Skeletal muscle satellite cell (primary cell): ENCODE data around the gene NFE2L2.
"Not testable (repeated sequence)": the region's sequence is repeated elsewhere in the genome, so short reads cannot be mapped to it uniquely, and the experiment has no call there.

Experiments
- H3K27me3 ChIP-seq: 2 replicates; pipeline ENCODE4 v1.7.0; 2013; ENCODE audit warnings: low read length; ENCODE audit not compliant: control insufficient read depth, insufficient read depth
- H3K36me3 ChIP-seq: 2 replicates; pipeline ENCODE4 v1.7.0; 2013; ENCODE audit warnings: mild to moderate bottlenecking, control low read depth, low read length; ENCODE audit not compliant: insufficient read depth
- H3K4me1 ChIP-seq: 2 replicates; pipeline ENCODE4 v1.7.0; 2013; ENCODE audit warnings: low read length; ENCODE audit not compliant: control insufficient read depth, insufficient read depth
- H3K4me2 ChIP-seq: 2 replicates; pipeline ENCODE4 v1.7.0; 2013; ENCODE audit warnings: mild to moderate bottlenecking, low read length
- H3K4me3 ChIP-seq: 2 replicates; pipeline ENCODE4 v1.7.0; 2013; ENCODE audit warnings: low read length
- H3K9ac ChIP-seq: 2 replicates; pipeline ENCODE4 v1.7.0; 2013; ENCODE audit warnings: mild to moderate bottlenecking, low read depth, low read length, moderate library complexity
- H3K9me3 ChIP-seq: replicated peaks from 2 replicates; pipeline ENCODE4 v1.7.0; 2013; ENCODE audit warnings: mild to moderate bottlenecking, control low read depth, low read length

The NFE2L2 gene

GRCh38 chr2:177211169-177211568 is 53.4 kb downstream of the NFE2L2 start:
- peak overlapping the region; percentile 96 for H3K9ac ChIP-seq
- peak overlapping the region; percentile 82 for H3K4me2 ChIP-seq
- peak overlapping the region; percentile 77 for H3K4me3 ChIP-seq
- no peaks in the 10 kb centered on the region for H3K9me3 ChIP-seq
- peaks cover 21% of the 10 kb centered on the region for H3K4me1 ChIP-seq
- H3K27me3 ChIP-seq = no peaks in the 10 kb centered on the region
- H3K36me3 ChIP-seq = peaks cover 16% of the 10 kb centered on the region

GRCh38 chr2:177207101-177207500 is 57.4 kb downstream of the NFE2L2 start:
- Histone ChIP-seq H3K9ac (no peak overlapping the region), H3K36me3 (no peaks in the 10 kb centered on the region), H3K4me2 (no peak overlapping the region), H3K9me3 (no peaks in the 10 kb centered on the region), H3K27me3 (no peaks in the 10 kb centered on the region), H3K4me1 (peaks cover 11% of the 10 kb centered on the region), H3K4me3 (no peak overlapping the region)

- Histone ChIP-seq H3K9ac (no peak overlapping the region), H3K36me3 (no peaks in the 10 kb centered on the region), H3K4me2 (no peak overlapping the region), H3K27me3 (no peaks in the 10 kb centered on the region), H3K9me3 (no peaks in the 10 kb centered on the region), H3K4me1 (no peaks in the 10 kb centered on the region), H3K4me3 (no peak overlapping the region)
Observed at GRCh38 chr2:177204417-177204816, 60.1 kb downstream of the NFE2L2 start.

GRCh38 chr2:177201919-177202346 is 62.6 kb downstream of the NFE2L2 start:
- no peaks in the 10 kb centered on the region for H3K9me3 ChIP-seq
- no peaks in the 10 kb centered on the region for H3K4me1 ChIP-seq
- no peaks in the 10 kb centered on the region for H3K27me3 ChIP-seq
- H3K4me3 ChIP-seq = no peak overlapping the region
- no peak overlapping the region for H3K9ac ChIP-seq
- H3K4me2 ChIP-seq = no peak overlapping the region
- no peaks in the 10 kb centered on the region for H3K36me3 ChIP-seq

GRCh38 chr2:177200419-177200818 is 64.1 kb downstream of the NFE2L2 start:
- not testable (repeated sequence) for H3K4me3 ChIP-seq, H3K36me3 ChIP-seq, H3K4me2 ChIP-seq, H3K4me1 ChIP-seq, H3K9ac ChIP-seq, H3K9me3 ChIP-seq, H3K27me3 ChIP-seq

- no peak overlapping the region for H3K4me3 ChIP-seq
- no peak overlapping the region for H3K9ac ChIP-seq
- no peaks in the 10 kb centered on the region for H3K9me3 ChIP-seq
- H3K4me1 ChIP-seq = no peaks in the 10 kb centered on the region
- H3K36me3 ChIP-seq = no peaks in the 10 kb centered on the region
- no peak overlapping the region for H3K4me2 ChIP-seq
- H3K27me3 ChIP-seq = no peaks in the 10 kb centered on the region
Observed at GRCh38 chr2:177195194-177195593, 69.3 kb downstream of the NFE2L2 start.

- Histone ChIP-seq H3K9me3 (no peaks in the 10 kb centered on the region), H3K4me3 (no peak overlapping the region), H3K4me2 (no peak overlapping the region), H3K4me1 (no peaks in the 10 kb centered on the region), H3K9ac (no peak overlapping the region), H3K27me3 (no peaks in the 10 kb centered on the region), H3K36me3 (no peaks in the 10 kb centered on the region)
Observed at GRCh38 chr2:177193240-177193639, 71.3 kb downstream of the NFE2L2 start.

- Histone ChIP-seq H3K9me3 (no peaks in the 10 kb centered on the region), H3K9ac (no peak overlapping the region), H3K4me1 (peaks cover 2% of the 10 kb centered on the region), H3K4me2 (no peak overlapping the region), H3K36me3 (no peaks in the 10 kb centered on the region), H3K27me3 (no peaks in the 10 kb centered on the region), H3K4me3 (no peak overlapping the region)
Observed at GRCh38 chr2:177192788-177193187, 71.7 kb downstream of the NFE2L2 start.

GRCh38 chr2:177190941-177191340 is 73.6 kb downstream of the NFE2L2 start:
- H3K36me3 ChIP-seq = no peaks in the 10 kb centered on the region

GRCh38 chr2:177188482-177189469 is 75.8 kb downstream of the NFE2L2 start:
- H3K4me1 ChIP-seq = peaks cover 9% of the 10 kb centered on the region
- no peaks in the 10 kb centered on the region for H3K36me3 ChIP-seq
- H3K4me3 ChIP-seq = no peak overlapping the region
- H3K9me3 ChIP-seq = no peaks in the 10 kb centered on the region
- no peak overlapping the region for H3K9ac ChIP-seq
- H3K27me3 ChIP-seq = no peaks in the 10 kb centered on the region
- no peak overlapping the region for H3K4me2 ChIP-seq

More at GRCh38 chr2:177190941-177191340, 73.6 kb downstream of the NFE2L2 start:
- H3K4me3 ChIP-seq = no peak overlapping the region
- no peak overlapping the region for H3K4me2 ChIP-seq
- no peaks in the 10 kb centered on the region for H3K27me3 ChIP-seq
- H3K9me3 ChIP-seq = no peaks in the 10 kb centered on the region
- peaks cover 7% of the 10 kb centered on the region for H3K4me1 ChIP-seq
- H3K9ac ChIP-seq = no peak overlapping the region

GRCh38 chr2:177187631-177188312 is 76.8 kb downstream of the NFE2L2 start:
- no peak overlapping the region for H3K4me3 ChIP-seq
- peaks cover 9% of the 10 kb centered on the region for H3K4me1 ChIP-seq
- no peaks in the 10 kb centered on the region for H3K36me3 ChIP-seq
- no peaks in the 10 kb centered on the region for H3K9me3 ChIP-seq
- no peak overlapping the region for H3K9ac ChIP-seq
- no peak overlapping the region for H3K4me2 ChIP-seq
- no peaks in the 10 kb centered on the region for H3K27me3 ChIP-seq
